MM.1S (cell line): Measurements from ENCODE around the gene NME4.

Experiments used
- CTCF ChIP-seq: fragments of 300-600 bp; sonication (generic); IDR thresholded peaks from 2 replicates; pipeline ENCODE4 v1.5.1; 2016; ENCODE audit warnings: antibody characterized with exemption, low read length, mixed read lengths
- EZH2 ChIP-seq: fragments of 300-600 bp; sonication (generic); optimal IDR thresholded peaks from 2 replicates; pipeline ENCODE3; 2017; ENCODE audit warnings: low read depth, mild to moderate bottlenecking, antibody characterized with exemption, low read length, mixed read lengths

DNA sequence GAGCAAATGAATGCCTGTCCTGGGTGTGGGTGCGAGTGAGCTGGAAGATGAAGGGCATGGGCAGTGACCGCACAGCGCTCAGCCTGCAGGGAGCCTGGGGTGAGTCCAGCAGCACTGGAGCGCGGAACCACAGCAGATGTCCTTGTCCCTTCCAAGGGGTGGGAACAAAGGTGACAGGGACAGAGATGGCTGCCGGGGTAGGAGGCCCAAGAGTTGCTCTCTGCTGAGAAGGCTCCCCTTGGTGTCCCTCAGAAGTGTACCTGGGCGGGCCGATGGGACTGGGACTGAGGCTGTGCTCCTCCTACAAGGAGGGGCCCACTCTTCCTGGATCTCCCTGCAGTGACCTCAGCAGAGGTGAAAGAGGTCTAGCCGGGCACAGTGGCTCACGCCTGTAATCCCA is 7.6 kb upstream of the NME4 start:
- no peak for TF ChIP-seq CTCF
- TF ChIP-seq EZH2, result no peak
